Breast epithelium (tissue), 3 donors: ENCODE measurements around the gene GADL1.

Source experiments
- CTCF ChIP-seq, 3 donors: fragments of 450-650 bp; IDR thresholded peaks; one replicate each; pipeline ENCODE4 v1.5.1; 2016 to 2017; ENCODE audit warnings: antibody characterized with exemption in 3 of 3, mild to moderate bottlenecking in 3 of 3, moderate library complexity in 3 of 3
- POLR2A ChIP-seq: fragments of 450-650 bp; IDR thresholded peaks from one replicate; pipeline ENCODE4 v1.6.1; 2016; ENCODE audit warnings: antibody characterized with exemption, mild to moderate bottlenecking, moderate library complexity
- POLR2AphosphoS5 ChIP-seq, 3 donors: sonication (generic); formaldehyde crosslinking; IDR thresholded peaks; one replicate each; pipeline ENCODE4 v1.6.1; 2017; ENCODE audit warnings: antibody characterized with exemption in 3 of 3

DNA sequence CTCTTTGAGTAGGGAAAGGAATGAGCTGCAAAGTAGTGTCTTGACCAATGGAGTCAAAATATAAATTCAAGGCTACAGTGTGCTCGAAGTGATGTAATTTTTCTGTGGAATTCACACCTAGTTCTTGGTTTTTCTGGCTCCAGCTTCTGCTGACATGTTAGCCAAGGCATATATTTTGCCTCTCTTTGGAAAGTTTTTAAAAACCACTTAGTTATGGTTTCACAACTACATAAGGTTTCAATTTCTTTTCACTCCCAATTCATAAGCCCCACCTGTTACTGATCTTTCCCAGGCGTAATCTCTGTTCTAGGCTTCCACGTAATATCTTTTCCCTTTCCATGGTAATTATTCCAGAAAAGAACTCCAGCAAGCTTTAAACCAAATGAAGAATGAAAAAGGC, 46.9 kb downstream of the GADL1 start:
- TF ChIP-seq CTCF (IDR thresholded peaks at IDR 0.05): no peak
- no peak for TF ChIP-seq POLR2A
- TF ChIP-seq POLR2AphosphoS5 (IDR thresholded peaks at IDR 0.05): no peak
